ENCODE data around the gene CCDC188.

CCDC188 gene

DNA sequence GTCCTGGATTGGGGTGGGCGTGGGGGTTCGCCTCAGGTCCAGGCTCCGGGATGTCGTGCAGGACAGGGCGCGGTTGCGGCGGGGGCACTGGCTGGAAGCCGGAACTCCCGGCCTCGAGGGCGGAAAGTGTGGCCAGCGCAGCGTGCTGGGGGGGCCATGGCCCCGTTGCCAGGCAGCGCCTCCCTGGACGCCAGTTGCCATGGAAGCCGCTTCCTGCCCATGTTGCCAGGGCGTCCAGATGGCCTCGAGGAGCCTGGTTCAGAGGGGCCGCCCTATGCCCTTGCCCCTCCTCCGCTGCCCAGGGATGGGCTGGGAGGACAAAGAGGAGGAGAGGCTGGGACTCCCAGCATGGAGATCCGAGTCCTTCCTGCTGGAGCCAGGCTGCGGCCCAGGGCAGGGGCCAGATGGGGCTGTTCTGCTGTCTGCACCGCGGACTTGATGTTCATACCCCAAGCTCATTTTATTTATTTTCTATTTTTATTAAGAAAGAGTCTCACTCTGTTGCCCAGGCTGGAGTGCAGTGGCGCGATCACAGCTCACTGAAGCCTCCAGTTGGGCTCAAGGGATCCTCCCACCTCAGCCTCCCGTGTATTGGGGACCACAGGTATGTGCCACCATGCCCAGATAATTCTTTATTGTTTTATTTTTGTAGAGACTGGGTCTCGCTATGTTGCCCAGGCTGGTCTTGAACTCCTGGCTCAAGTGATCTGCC lies 4.6 kb upstream of the CCDC188 start:
- H3K4me3 ChIP-seq (ENCODE audit: low read depth in 1 of 2, low read length in 1 of 2), result no peak overlapping the region
- no peak overlapping the region for H3K27ac ChIP-seq
- H3K9me3 ChIP-seq, result no peaks in the 10 kb centered on the region
- H3K36me3 ChIP-seq, result no peaks in the 10 kb centered on the region
- H3K27me3 ChIP-seq, result peaks cover 50% of the 10 kb centered on the region
- H3K4me1 ChIP-seq (ENCODE audit: control insufficient read depth in 1 of 2, insufficient read depth in 1 of 2, low read depth in 1 of 2, low read length in 1 of 2), result no peaks in the 10 kb centered on the region
- TF ChIP-seq, protein P1, sequence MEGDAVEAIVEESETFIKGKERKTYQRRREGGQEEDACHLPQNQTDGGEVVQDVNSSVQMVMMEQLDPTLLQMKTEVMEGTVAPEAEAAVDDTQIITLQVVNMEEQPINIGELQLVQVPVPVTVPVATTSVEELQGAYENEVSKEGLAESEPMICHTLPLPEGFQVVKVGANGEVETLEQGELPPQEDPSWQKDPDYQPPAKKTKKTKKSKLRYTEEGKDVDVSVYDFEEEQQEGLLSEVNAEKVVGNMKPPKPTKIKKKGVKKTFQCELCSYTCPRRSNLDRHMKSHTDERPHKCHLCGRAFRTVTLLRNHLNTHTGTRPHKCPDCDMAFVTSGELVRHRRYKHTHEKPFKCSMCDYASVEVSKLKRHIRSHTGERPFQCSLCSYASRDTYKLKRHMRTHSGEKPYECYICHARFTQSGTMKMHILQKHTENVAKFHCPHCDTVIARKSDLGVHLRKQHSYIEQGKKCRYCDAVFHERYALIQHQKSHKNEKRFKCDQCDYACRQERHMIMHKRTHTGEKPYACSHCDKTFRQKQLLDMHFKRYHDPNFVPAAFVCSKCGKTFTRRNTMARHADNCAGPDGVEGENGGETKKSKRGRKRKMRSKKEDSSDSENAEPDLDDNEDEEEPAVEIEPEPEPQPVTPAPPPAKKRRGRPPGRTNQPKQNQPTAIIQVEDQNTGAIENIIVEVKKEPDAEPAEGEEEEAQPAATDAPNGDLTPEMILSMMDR (IDR thresholded peaks at IDR 0.05), result no peak

DNA sequence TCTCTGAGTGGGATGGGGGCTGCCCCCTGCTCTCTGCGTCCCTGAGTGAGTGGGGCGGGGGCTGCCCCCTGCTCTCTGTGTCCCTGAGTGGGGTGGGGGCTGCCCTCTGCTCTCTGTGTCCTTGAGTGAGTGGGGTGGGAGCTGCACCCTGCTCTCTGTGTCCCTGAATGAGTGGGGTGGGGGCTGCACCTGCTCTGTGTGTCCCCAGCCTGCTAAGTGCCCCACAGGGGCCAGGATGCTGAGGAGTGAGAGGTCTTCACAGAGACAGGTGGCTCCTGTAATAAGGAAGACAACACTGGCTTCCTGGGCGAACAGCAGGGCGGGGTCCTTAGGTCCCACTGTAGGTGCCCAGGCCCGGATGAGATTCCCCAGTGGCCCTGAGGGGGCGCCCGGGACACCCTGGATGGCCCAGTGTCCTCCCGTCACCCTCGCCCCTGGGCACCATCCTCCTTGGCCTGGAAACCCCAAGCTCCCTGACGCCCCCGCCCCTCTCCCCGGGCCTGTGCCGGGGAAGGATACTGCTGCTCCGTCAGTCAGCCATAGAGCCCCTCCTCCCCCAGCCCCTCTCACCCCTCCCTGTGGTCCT lies 3.8 kb upstream of the CCDC188 start:
- TF ChIP-seq, protein P1 (IDR thresholded peaks at IDR 0.05), result no peak
- H3K9me3 ChIP-seq, result no peaks in the 10 kb centered on the region
- no peak overlapping the region for H3K27ac ChIP-seq
- H3K27me3 ChIP-seq, result peaks cover 44% of the 10 kb centered on the region
- H3K36me3 ChIP-seq, result no peaks in the 10 kb centered on the region
- H3K4me1 ChIP-seq (ENCODE audit: control insufficient read depth in 1 of 2, insufficient read depth in 1 of 2, low read depth in 1 of 2, low read length in 1 of 2), result no peaks in the 10 kb centered on the region
- H3K4me3 ChIP-seq (ENCODE audit: low read depth in 1 of 2, low read length in 1 of 2), result no peak overlapping the region

DNA sequence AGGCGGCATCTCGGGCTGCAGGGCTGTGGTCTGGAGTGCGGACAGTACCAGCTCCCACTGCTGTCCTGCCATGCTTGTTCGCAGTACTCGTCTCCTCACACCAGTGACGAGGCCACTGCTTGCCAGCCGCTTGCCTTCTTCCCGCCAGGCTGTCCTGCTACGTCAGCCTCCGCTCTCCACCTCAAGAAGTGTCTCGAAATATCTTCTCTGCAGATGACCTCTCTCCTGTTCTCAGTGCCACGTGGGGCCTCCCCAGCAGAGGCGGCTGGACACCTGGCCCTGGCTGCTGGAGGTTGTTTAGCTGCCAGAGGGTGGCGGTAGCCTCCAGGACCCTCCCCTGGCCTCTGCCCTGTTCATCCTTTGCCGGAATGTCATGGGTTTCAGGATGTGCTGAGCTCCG lies 3.1 kb upstream of the CCDC188 start:
- Histone ChIP-seq H3K27me3 (peaks cover 37% of the 10 kb centered on the region), H3K4me1 (ENCODE audit: control insufficient read depth in 1 of 2, insufficient read depth in 1 of 2, low read depth in 1 of 2, low read length in 1 of 2) (no peaks in the 10 kb centered on the region), H3K9me3 (no peaks in the 10 kb centered on the region), H3K27ac (no peak overlapping the region), H3K36me3 (no peaks in the 10 kb centered on the region), H3K4me3 (ENCODE audit: low read depth in 1 of 2, low read length in 1 of 2) (no peak overlapping the region)
- TF ChIP-seq, protein P1 (IDR thresholded peaks at IDR 0.05), result no peak

DNA sequence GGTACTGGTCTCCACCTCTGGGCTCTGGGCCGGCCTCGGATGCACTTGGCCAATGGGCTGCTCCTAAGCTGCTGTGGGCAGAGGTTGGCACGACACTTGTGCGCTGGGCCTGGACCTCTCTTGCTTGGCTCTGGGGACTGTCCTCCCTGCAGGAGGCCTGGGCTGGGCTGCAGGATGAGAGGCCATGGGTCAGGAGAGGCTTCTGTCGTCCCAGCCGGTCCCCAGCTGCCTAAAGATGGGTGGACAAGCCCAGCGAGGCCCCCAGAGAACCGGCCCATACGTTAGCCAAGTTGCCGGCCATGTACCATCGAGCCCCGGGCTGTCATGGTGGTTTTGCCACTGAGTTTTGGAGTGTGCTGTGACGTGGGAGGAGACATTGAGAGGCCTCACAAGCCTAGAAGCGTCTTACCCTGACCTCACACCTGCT lies 1.6 kb upstream of the CCDC188 start:
- Histone ChIP-seq H3K27ac (no peak overlapping the region), H3K36me3 (no peaks in the 10 kb centered on the region), H3K27me3 (peaks cover 22% of the 10 kb centered on the region), H3K9me3 (no peaks in the 10 kb centered on the region), H3K4me1 (ENCODE audit: control insufficient read depth in 1 of 2, insufficient read depth in 1 of 2, low read depth in 1 of 2, low read length in 1 of 2) (no peaks in the 10 kb centered on the region), H3K4me3 (ENCODE audit: low read depth in 1 of 2, low read length in 1 of 2) (no peak overlapping the region)
- TF ChIP-seq, protein P1 (IDR thresholded peaks at IDR 0.05), result no peak

DNA sequence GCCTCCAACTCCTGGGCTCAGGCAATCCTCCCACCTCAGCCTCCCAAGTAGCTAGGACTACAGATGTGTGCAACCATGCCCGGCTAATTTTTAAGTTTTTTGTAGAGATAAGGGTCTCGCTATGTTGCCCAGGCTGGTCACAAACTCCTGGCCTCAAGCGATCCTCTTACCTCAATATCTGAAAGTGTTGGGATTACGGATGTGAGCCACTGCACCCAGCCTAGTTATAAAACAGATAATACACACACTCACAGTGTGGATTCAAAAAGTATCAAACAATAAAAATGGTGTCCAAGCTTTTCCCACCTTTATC lies 377 bp upstream of the CCDC188 start:
- Histone ChIP-seq H3K4me3 (ENCODE audit: low read depth in 1 of 2, low read length in 1 of 2) (no peak overlapping the region), H3K36me3 (no peaks in the 10 kb centered on the region), H3K9me3 (no peaks in the 10 kb centered on the region), H3K27me3 (peaks cover 21% of the 10 kb centered on the region), H3K27ac (no peak overlapping the region), H3K4me1 (ENCODE audit: control insufficient read depth in 1 of 2, insufficient read depth in 1 of 2, low read depth in 1 of 2, low read length in 1 of 2) (no peaks in the 10 kb centered on the region)
- TF ChIP-seq, protein P1 (IDR thresholded peaks at IDR 0.05), result no peak

Measured in neutrophil (primary cell).